ENCODE results near the gene BRAF. TPM values are rescaled to one million over a fixed set of nuclear protein-coding genes. Genes with fewer than 3 reads are reported as not detected.
"Not testable (repeated sequence)": the region's sequence is repeated elsewhere in the genome, so short reads cannot be mapped to it uniquely, and the experiment has no call there.

Gene BRAF
- total RNA-seq, 1 donor from 2014 or later: 52.8 TPM

- peaks cover 1 to 3% of the 10 kb centered on the region in 2 donors for H3K36me3 ChIP-seq
- TF ChIP-seq CTCF (IDR thresholded peaks at IDR 0.05): no peak
- peak; percentile 71 to 98 for TF ChIP-seq POLR2AphosphoS5 (IDR thresholded peaks at IDR 0.05; ENCODE audit: insufficient read depth in 1 of 2, low read depth in 1 of 2)
- TF ChIP-seq POLR2A (IDR thresholded peaks at IDR 0.05): peak in 1 of 2 donors; percentile 87
- intact Hi-C loops (cut with DNase I): no loop called here
- H3K9me3 ChIP-seq: no peaks in the 10 kb centered on the region
- H3K4me1 ChIP-seq: peaks cover 33% of the 10 kb centered on the region
- DNase-seq (ENCODE audit: extremely low spot score in 2 of 2): peak in 1 of 2 donors; percentile 92
- peak within 1 kb of the TSS; percentile 87 for H3K27ac ChIP-seq
- no peaks in the 10 kb centered on the region for H3K27me3 ChIP-seq
- H3K4me3 ChIP-seq: peak within 1 kb of the TSS; percentile 68 to 86
These were observed 227.9 kb downstream of the BRAF start, which contains the start of gene NDUFB2 for GRCh38 chr7:140696680-140697446. Gene NDUFB2, plus strand, starts transcription at chr7:140696708. Its CDS starts 37 bp downstream, at chr7:140696745.

- Histone ChIP-seq H3K36me3 (peaks cover 3 to 4% of the 10 kb centered on the region in 2 donors), H3K27ac (peak overlapping the region; percentile 87), H3K4me3 (peak overlapping the region; percentile 68 to 86), H3K4me1 (peaks cover 33% of the 10 kb centered on the region), H3K9me3 (no peaks in the 10 kb centered on the region), H3K27me3 (no peaks in the 10 kb centered on the region)
- TF ChIP-seq CTCF (IDR thresholded peaks at IDR 0.05) (no peak), POLR2A (IDR thresholded peaks at IDR 0.05) (no peak), POLR2AphosphoS5 (IDR thresholded peaks at IDR 0.05; ENCODE audit: insufficient read depth in 1 of 2, low read depth in 1 of 2) (no peak)
- intact Hi-C loops (cut with DNase I): no loop called here
- DNase-seq (ENCODE audit: extremely low spot score in 2 of 2): peak in 1 of 2 donors; percentile 97
These were observed 228.6 kb downstream of the BRAF start for GRCh38 chr7:140696024-140696679.

- Histone ChIP-seq H3K4me1 (peaks cover 33% of the 10 kb centered on the region), H3K27me3 (no peaks in the 10 kb centered on the region), H3K27ac (no peak overlapping the region), H3K36me3 (peaks cover 3 to 8% of the 10 kb centered on the region in 2 donors), H3K9me3 (no peaks in the 10 kb centered on the region), H3K4me3 (no peak overlapping the region)
- DNase-seq (ENCODE audit: extremely low spot score in 2 of 2): no peak
- intact Hi-C loops (cut with DNase I): no loop called here
- TF ChIP-seq CTCF (IDR thresholded peaks at IDR 0.05) (no peak), POLR2AphosphoS5 (IDR thresholded peaks at IDR 0.05; ENCODE audit: insufficient read depth in 1 of 2, low read depth in 1 of 2) (no peak), POLR2A (IDR thresholded peaks at IDR 0.05) (no peak)
These were observed 229.3 kb downstream of the BRAF start for GRCh38 chr7:140695381-140695780.

- Histone ChIP-seq H3K36me3 (peaks cover 3 to 16% of the 10 kb centered on the region in 2 donors), H3K4me1 (peaks cover 29% of the 10 kb centered on the region), H3K27ac (no peak overlapping the region), H3K27me3 (no peaks in the 10 kb centered on the region), H3K9me3 (no peaks in the 10 kb centered on the region), H3K4me3 (no peak overlapping the region)
- no peak for TF ChIP-seq POLR2AphosphoS5 (IDR thresholded peaks at IDR 0.05; ENCODE audit: insufficient read depth in 1 of 2, low read depth in 1 of 2)
- no peak for TF ChIP-seq POLR2A (IDR thresholded peaks at IDR 0.05)
- TF ChIP-seq CTCF (IDR thresholded peaks at IDR 0.05): no peak
- intact Hi-C loops (cut with DNase I): no loop called here
- DNase-seq (ENCODE audit: extremely low spot score in 2 of 2): no peak
These were observed 230.1 kb downstream of the BRAF start for GRCh38 chr7:140694592-140694991.

- intact Hi-C loops (cut with DNase I); H3K9me3 ChIP-seq; H3K27me3 ChIP-seq; H3K27ac ChIP-seq; H3K4me3 ChIP-seq; DNase-seq (ENCODE audit: extremely low spot score in 2 of 2): not testable (repeated sequence)
- Histone ChIP-seq H3K4me1 (peaks cover 22% of the 10 kb centered on the region), H3K36me3 (peaks cover 3 to 16% of the 10 kb centered on the region in 2 donors)
These were observed 230.9 kb downstream of the BRAF start for GRCh38 chr7:140693849-140694248.
